NCI-H128 (cell line): Measurements from ENCODE around the gene TK1.
"Not testable (repeated sequence)": the region's sequence is repeated elsewhere in the genome, so short reads cannot be mapped to it uniquely, and the experiment has no call there.

Experiments used
- DNase-seq: peaks from one replicate; lab custom pipeline; 2025; ENCODE audit not compliant: unreplicated experiment; lab: John Stamatoyannopoulos, UW

Gene TK1

GRCh38 chr17:78154903-78155811 lies 31.7 kb downstream of the TK1 start:
- DNase-seq = no peak

GRCh38 chr17:78151514-78152008 lies 35.3 kb downstream of the TK1 start:
- DNase-seq = no peak

DNA sequence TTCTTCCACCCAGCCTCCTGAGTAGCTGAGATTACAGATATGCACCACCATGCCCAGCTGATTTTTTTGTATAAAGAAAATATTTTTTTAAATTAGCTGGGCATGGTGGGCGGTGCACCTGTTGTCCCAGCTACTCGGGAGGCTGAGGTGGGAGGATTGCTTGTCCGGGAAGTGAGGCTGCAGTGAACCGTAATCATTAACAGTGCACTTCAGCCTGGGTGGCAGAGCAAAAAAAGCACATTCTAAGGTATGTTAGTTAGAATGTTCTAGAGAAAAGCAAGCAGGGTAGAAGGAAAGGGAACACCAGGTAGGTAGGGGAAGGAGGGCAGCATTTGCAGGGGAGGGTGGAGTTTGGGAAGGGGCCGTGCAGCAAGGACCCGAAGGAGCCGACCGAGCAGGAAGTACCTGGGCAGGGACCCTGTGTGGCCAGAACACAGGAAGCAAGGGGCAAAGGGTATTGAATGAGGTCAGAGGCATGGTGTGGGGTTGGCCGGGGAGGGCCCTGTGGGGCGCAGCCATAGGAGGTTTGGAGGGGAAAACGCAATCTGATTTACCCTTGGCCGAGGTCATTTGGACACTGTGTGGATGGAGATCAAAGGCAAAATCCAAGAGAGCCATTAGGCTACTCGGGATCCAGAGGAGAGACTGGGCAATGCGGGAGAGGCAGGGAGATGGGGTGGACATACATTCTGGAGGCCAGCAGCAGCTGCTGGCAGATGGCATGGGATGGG lies 38.4 kb downstream of the TK1 start:
- DNase-seq = no peak

GRCh38 chr17:78147315-78147998 lies 39.4 kb downstream of the TK1 start:
- no peak for DNase-seq

GRCh38 chr17:78146881-78147280 lies 40.0 kb downstream of the TK1 start:
- DNase-seq = no peak

DNA sequence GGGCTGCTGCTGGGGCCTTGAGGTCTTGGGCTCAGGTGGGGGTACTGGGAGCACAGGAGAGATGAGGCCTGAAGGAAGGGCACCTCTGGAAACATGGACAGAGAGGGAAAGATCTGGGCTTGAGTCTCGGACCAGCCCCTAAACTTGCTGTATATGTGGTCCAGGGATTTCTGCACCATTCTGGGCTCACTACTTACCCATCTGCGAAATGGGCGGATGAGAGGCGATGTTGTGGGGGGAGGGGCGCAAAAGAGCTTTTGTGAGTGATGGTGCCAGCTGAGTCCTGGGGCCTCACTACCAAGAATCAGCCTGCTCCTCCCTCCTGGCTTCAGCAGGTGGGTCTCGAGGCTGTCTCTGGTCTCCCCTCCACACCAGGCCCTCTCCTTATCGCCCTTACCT lies 40.4 kb downstream of the TK1 start:
- no peak for DNase-seq

DNA sequence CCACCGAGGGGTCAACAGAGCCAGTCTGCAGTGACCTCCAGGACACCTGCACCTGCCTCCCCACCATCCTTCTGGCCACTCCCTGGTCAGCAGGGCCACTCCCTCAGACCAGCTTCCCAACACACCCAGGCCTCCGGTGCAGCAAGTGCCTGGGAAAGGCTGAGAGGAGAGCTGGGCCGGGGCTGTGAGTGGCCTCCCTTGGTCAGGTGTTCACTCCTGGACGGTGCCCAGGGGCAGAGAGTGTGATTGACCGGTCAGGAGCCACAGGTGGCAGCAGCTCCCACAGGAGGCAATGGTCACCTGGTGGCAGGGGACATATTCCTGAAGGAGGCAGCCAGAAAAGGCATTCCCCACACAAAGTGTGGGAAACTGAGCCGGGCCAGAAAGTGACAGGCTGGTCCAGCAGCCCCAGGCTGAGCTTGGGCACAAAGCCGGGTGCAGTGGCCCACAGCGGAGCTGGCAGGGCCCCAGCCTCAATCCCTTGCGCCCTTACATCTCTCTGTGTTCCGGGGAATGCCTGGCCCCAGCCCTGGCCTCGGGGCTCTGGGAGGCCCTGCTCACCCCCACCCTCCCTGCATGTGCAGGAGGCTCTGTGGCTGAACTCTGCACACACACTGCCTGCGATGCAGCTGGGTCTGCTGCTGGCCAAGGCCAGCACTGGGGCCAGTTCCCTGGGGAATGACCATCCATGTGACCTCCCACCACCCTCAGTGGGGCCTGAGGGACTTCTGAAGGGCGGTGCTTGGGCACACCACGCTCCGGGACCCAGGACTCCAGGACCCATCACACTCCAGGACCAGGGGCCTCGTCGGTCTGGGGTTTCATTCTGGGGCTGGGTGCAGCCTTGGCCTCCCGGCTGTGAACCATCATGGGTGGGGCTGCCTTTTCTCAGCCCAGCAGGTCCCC lies 41.9 kb downstream of the TK1 start:
- no peak for DNase-seq

GRCh38 chr17:78144147-78144719 lies 42.6 kb downstream of the TK1 start:
- DNase-seq = no peak

DNA sequence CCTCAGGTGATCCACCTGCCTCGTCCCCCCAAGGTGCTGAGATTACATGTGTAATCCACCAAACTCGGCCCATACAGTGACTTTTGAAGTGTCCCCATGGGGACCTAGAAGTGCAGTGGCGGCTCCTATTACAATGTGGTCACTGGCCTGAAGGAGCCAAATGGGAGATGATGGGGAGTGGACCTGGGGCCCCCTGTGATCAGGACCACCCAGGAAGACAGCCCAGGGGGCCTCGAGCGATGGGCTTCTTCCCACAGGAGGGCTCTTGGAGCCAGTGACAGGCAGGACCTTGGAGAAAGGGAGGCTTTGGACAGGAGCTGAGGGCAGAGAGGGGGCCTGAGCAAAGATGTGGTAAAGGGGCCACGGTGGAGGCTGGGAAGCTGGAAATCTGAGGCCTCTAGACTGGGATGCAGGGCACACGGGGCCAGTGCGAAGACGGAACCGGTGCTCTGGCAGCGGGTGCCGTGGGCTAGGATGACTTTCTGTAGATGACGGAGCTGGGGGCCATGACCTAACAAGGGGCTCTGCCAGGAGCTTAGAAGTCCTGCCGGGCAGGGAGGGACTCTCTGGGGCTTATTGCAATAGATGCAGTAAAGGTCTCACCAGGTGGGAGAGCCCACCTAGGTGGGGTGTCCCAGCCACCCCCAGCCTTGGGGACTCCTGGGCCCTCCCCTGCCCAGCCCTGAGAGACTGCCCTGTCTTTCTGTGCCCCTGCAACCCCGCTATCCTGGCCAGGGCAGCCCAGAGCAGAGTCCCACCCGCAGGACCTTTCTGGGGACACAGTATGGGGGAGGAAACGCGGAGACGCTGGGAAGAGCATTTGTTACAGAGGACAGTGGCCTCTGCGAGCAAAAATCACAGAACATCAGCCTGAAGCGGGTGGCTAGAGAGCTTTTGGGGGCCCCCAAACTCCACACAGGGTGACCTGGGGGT lies 43.4 kb downstream of the TK1 start:
- DNase-seq = no peak

DNA sequence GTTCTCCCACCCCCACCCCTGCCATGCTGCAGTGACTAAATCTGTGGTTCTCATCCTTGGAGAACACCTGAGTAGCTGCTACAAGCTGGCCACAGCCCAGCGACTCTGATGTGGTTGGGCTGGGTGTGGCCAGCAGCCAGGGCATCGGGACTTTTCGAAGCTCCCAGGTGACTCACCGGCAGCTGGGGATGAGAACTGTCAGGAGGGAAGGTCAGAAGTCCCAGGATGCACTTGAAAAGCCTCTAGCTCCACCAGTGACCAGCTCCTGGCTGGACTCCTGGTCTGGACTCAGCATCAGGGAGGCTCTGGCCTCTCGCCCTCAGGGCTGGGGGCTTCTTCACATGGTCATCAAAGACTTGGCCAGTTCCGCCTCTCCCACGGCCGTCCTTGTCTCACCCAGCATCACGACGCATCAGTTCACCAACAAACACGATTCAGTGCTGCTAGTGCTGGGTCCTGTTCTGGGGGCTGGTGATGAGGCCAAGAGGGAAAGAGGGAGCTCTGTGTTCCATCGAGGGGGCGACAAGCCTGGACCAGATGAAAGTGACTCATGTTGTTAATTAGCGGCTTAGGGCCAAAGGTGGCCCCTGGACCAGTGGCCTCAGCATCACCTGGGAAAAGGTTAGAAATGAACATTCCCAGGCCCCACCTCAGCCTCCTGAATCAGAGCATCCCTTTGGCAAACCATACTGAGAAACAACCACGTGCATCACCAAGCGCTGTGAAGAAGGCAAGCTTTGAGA lies 44.6 kb downstream of the TK1 start:
- no peak for DNase-seq

- no peak for DNase-seq
Observed at GRCh38 chr17:78141437-78142118, 45.3 kb downstream of the TK1 start.

DNA sequence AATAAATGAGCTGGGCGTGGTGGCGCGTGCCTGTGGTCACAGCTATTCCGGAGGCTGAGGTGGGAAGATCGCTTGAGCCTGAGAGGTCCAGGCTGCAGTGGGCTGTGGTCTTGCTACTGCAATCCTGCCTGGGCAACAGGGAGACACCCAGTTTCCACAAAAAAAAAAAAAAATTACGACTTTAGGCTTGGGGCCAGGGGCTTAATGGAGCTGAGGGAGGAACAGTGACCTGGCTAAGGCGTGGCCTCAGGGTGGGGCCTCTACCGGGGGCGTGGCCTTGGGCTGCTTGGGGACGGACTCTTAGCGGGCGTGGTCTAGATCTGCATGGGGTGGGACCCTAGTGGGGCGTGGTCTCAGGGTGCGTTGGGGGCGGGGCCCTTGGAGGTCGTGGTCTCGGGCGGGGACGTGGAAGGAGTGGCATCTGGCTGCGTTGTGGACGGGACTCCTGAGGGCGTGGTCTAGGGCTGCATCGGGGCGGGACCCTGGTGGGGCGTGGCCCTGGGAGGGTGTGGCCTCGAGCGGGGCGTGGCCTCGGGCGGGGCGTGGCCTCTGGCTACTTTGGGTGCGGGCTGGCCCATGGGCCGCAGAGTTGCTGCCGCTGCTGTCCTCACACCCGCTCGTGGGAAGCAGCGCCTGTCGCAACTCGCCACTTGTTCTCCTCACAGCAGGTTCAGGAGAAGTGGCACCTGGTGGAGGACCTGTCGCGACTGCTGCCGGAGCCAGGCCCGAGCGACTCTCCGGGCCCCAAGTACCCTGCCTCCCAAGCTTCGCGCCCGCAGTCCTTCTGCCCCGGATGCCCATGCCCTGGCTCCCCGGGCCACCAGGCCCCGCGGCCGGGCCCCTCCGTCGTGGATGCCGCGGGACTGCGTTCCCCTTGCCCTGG lies 46.4 kb downstream of the TK1 start:
- DNase-seq = peak; percentile 79

GRCh38 chr17:78139861-78140168 lies 47.0 kb downstream of the TK1 start:
- not testable (repeated sequence) for DNase-seq

DNA sequence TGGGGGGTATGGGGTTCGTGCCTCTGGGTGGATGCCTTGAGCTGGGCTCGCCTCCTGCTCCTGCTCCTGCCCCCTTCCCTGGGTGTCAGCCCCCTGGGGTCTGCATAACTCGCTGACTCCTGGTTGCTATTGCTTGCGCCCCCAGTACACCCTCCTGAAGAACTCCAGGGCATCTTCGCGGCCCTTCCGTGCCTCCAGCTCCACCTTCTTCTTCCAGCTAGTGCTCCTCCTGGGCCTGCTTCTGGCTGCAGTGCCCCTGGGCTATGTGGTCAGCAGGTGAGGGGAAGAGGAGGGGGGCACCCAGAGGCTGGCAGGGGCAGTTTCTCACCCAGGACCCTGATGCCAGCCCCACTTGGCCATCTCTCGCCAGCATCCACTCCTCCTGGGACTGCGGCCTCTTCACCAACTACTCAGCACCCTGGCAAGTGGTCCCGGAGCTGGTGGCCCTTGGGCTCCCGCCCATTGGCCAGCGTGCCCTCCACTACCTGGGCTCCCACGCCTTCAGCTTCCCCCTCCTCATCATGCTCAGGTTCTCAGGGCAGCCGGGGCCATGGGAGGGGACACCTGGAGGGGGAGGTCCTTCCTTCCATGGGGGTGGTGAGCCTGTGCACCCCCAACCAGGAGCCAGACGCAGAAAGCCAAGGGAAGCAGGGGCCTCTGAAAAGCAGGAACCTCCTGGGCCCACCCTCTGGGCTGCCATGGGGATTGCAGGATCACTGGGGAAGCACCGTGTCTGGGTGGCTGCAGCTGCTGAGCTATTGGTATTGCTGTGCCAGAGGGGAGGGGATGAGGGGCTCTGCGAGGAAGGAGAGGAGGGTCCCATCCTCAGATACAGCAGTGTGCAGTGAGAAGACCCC lies 48.4 kb downstream of the TK1 start:
- no peak for DNase-seq

DNA sequence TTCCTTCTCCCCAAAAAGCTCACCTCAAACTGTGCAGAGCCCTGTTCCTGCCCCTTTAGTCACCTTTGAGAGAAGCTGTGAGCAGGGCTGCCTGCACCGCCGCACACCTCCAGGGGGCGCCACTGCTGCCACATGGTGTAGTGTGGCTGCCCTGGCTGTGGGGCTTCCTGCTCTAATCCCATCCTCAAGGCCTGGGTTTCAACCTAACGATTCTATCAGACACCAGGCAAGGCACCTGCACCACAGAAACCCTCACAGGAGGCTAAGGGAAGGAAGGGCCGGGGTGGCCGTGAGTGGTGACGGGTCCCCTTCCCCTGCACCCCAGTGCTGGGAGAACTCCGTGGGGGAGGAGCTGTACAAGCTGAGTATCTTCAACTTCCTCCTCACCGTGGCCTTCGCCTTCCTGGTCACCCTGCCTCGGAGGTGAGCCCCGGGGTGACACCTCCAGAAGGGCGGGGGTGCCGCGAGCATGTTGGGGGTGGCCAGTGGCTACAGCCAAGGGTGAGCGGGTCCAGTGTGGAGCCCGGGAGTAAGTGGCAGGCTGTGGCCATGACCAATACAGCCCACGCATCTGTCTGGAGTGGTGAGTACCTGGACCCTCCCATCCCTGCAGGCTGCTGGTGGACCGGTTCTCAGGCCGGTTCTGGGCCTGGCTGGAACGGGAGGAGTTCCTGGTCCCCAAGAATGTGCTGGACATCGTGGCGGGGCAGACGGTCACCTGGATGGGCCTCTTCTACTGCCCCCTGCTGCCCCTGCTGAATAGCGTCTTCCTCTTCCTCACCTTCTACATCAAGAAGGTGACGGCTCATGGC lies 49.3 kb downstream of the TK1 start:
- no peak for DNase-seq
